ENCODE measurements around the gene INPP4A.
A peak's percentile ranks its signal among the peaks of the same experiment; 100 is the strongest.

Gene INPP4A

DNA sequence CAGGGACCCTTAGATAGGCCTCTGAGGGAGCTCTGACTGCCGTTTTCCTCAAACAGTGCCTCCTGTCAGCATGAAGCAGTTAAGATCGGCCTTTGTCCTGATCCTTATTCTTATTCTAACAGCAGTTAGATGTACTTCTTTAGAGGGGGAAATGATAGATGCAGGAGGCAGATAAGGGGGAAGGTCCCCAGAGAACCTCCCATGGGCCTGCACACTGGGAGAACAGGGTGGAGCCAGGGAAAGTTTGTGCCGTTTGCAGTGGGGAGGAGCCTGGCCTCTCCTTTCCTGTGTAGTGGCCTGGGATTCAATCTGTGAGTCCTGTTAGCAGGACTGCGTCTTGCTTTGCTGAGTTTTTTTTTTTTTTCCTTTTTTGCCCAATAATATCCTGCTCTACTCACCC, 7.9 kb upstream of the INPP4A start:
- no peak for DNase-seq (ENCODE audit: extremely low read depth, low read depth)
- TF ChIP-seq, protein P1, sequence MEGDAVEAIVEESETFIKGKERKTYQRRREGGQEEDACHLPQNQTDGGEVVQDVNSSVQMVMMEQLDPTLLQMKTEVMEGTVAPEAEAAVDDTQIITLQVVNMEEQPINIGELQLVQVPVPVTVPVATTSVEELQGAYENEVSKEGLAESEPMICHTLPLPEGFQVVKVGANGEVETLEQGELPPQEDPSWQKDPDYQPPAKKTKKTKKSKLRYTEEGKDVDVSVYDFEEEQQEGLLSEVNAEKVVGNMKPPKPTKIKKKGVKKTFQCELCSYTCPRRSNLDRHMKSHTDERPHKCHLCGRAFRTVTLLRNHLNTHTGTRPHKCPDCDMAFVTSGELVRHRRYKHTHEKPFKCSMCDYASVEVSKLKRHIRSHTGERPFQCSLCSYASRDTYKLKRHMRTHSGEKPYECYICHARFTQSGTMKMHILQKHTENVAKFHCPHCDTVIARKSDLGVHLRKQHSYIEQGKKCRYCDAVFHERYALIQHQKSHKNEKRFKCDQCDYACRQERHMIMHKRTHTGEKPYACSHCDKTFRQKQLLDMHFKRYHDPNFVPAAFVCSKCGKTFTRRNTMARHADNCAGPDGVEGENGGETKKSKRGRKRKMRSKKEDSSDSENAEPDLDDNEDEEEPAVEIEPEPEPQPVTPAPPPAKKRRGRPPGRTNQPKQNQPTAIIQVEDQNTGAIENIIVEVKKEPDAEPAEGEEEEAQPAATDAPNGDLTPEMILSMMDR (IDR thresholded peaks at IDR 0.05; ENCODE audit: low read depth, low read length, missing control alignments): no peak
- H3K4me3 ChIP-seq (replicated peaks; ENCODE audit: low read depth, low read length): no peak overlapping the region

DNA sequence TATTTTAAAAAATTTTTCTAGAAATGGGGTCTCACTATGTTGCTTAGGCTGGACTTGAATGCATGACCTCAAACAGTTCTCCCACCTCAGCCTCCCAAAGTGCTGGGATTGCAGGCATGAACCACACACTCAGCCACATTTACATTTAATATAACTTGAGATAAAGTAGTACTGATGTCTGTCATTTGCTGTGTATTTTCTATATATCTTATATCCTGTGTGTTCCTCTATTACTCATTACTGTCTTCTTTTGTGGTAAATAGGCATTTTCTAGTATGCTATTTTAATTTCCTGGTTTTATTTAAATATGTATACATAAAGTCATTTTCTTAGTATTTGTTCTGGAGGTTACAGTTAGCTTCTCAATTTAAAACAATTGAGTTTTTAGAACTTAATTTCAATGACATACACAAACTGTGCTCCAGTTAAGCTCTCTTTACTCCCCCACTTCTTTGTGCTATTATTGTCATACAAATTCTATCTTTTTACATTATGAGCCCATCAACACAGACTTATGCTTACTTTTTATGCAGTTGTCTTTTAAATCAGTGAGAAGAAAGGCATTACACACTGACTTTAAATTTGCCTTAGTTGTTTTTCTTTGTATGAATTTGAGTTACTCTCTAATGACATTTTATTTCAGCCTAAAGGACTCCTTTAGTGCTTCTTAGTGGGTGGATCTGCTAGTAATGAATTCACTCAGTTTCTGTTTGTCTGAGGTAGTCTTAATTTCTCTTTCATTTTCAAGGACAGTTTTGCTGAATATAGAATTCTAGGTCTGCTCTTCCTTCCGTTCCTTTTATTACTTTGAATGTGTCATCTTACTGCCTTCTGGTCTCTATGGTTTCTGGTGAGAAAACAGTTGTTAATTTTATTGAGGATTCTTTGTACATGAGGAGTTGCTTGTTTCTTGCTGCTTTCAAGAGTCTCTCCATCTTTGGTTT, 6.2 kb upstream of the INPP4A start:
- no peak for DNase-seq (ENCODE audit: extremely low read depth, low read depth)
- no peak overlapping the region for H3K4me3 ChIP-seq (replicated peaks; ENCODE audit: low read depth, low read length)
- TF ChIP-seq, protein P1 (IDR thresholded peaks at IDR 0.05; ENCODE audit: low read depth, low read length, missing control alignments): no peak

DNA sequence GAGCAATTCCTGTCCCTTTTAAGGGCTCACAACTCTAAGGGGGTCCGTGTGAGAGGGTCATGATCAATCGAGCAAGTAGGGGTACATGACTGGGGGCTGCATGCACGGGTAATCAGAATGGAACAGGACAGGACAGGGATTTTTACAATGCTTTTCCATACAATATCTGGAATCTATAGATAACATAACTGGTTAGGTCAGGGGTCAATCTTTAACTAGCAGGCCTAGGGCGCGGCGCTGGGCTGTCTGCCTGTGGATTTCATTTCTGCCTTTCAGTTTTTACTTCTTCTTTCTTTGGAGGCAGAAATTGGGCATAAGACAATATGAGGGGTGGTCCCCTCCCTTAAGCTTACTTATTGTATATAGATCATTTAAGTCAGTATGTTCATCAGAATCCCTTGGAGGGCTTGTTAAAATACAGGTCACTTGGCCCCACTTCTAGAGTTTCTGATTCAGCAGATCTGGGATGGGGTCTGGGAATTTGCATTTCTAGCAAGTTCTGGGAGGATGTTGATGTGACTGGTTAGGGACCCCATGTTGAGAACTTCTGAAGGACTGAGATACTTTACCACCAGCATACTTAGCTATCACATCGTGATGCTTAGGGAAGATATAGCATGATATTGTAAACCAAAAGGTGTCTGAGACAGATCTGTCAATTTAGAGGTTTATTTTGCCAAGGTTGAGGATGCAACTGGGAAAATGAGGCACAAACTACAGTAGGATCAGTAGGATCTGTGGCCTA, 2.8 kb upstream of the INPP4A start:
- no peak overlapping the region for H3K4me3 ChIP-seq (replicated peaks; ENCODE audit: low read depth, low read length)
- DNase-seq (ENCODE audit: extremely low read depth, low read depth): no peak
- TF ChIP-seq, protein P1 (IDR thresholded peaks at IDR 0.05; ENCODE audit: low read depth, low read length, missing control alignments): no peak

DNA sequence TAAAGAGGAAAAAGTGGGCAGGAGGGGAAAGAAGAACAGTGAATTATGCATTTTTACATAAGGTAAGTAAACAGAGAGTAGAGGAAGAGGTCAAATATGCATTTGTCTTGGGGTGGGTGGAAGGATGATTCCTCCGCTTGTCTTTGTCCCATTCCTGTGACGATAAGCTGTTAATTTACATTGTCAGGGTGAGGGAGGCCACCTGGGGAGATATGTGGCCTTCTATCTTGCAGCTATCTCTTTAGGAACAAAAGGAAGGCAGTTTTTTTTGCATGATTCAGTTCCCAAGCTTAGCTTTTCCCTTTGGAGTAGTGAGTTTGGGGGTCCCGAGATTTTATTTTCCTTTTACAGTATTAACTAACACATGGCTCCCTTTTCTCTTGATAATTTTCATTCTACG, 2.2 kb upstream of the INPP4A start:
- DNase-seq (ENCODE audit: extremely low read depth, low read depth): no peak
- TF ChIP-seq, protein P1 (IDR thresholded peaks at IDR 0.05; ENCODE audit: low read depth, low read length, missing control alignments): no peak
- H3K4me3 ChIP-seq (replicated peaks; ENCODE audit: low read depth, low read length): no peak overlapping the region

DNA sequence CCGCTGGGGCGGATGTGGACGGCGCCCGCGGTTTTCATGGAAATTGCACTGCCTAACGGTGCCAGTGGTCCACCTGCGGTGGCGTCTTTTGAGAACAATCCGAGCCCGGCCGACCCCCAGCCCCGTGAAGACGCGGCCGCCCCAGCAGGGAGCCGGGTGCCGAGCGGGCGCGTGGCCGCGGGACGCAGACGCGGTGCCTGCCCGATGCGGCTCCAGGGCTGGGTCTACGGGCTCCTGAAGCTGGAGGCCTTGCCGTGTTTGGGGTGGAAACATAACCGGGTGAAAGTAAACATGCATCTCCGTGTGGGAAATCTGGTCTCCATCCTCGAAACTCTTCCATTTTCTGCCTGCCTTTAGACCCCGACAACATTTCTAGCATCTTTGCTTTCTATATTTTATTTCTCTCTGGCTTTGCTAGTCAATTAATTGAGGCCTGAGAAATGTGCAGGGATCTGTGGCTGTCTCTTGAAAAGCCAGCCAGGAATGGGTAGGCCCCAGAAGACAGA, 572 bp downstream of the INPP4A start:
- peak overlapping the region; percentile 58 for H3K4me3 ChIP-seq (replicated peaks; ENCODE audit: low read depth, low read length)
- no peak for DNase-seq (ENCODE audit: extremely low read depth, low read depth)
- TF ChIP-seq, protein P1 (IDR thresholded peaks at IDR 0.05; ENCODE audit: low read depth, low read length, missing control alignments): no peak

DNA sequence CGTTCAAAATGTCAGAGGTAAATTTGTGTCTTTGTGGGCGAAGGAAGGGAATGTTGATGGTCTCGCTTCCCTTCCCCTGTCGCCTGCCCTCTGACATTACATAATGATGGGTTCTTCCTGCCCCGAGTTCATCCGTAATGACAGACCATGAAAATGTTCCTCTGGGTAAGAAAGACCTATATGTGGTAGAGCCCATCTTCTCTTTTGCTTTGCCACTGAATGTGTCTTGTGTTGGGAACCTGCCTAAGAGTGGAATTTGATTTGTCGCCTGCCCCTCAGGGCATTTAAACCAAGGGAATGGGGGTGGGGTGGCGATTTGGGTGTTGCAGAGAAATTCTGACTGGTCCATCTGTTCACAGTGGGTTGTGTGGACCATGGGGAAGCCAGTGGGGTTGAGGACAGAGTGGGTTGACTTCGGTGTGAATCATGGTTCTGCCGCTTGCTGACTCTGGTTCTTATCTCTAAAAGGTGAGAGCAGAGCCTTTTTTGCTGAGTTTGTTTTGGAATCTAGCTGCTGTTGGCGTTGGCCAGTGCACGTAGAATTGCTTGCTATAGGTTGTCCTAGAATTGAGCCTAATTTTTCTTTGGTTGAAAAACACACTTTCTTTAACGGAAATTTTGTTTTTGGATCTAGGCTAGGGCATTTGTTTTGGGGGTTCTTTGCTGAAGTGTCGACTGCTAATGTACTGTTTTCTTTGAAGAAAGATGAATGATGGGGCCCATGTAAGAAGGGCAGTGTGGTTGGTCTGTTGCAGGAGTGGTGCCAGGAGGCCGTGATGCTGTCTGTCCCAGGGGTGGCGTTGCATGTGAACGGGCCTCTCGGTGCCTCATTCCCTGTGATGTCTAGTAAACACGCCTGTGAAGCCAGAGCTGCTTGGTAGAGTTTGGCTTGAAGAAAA, 1.3 kb downstream of the INPP4A start:
- DNase-seq (ENCODE audit: extremely low read depth, low read depth): no peak
- TF ChIP-seq, protein P1 (IDR thresholded peaks at IDR 0.05; ENCODE audit: low read depth, low read length, missing control alignments): no peak
- peak overlapping the region; percentile 58 for H3K4me3 ChIP-seq (replicated peaks; ENCODE audit: low read depth, low read length)

Measured in HFF-Myc (cell line).